GM15510 (cell line): ENCODE results near the gene TMEM132C.

ENCODE experiments used
- POLR2A ChIP-seq: IDR thresholded peaks from 3 replicates; pipeline ENCODE4 v1.6.1; 2011; ENCODE audit warnings: borderline replicate concordance; ENCODE audit not compliant: insufficient read length; ENCODE audit errors: extremely low read depth

TMEM132C gene

DNA sequence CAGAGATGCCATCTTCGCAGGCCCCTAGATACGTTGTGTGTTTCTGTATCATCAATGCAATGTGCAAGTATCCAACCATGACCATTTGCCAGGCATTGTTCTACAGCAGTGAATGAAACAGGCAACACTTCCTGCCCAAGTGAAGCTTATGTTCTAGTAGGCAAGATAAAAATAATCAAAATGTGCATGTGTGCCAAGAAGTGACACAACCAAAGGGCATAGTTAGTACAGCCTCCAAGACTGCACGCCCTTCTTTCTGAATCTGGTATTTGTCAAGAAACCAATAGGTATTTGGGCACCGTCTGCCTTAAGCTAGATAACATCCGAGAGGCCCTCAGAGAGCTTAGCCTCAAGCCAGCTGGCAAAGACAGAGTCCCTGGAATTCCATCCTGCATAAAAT is 152.0 kb downstream of the TMEM132C start:
- no peak for TF ChIP-seq POLR2A

DNA sequence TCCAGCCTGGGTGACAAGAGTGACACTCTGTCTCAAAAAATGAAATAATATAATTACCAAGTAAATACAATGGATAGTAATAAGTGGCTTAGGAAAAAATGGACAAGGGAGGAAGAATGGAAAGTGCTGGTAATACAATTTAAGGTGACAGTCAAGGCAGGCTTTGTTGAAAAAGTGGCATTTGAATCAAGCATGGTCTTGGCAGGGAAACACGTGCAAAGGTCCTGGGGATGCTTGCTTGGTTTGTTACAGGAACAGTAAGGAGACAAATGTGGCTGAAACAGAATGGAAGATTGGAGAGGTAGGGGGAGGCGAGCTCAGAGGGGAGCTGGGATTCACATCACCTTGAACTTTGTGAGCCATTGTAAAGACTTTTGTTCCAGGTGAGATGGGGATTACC is 153.2 kb downstream of the TMEM132C start:
- no peak for TF ChIP-seq POLR2A

DNA sequence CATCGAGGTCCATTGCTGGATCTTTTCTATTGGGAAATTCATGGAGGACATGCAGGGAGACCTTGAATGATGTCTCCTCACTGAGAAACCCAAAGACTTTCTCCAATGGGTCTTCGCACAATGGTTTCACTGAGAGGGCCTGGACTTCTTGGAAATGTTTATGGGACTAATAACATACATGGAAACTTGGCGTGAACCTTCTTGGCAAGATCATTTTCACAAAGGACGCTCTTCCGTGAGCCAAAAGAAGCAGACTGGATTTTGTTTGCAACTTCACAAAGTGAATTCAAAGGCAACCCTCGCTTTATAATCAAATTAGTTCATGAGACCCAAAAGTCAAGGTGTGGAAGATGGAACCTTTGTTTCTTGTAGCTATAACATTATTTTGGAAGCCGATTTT is 154.4 kb downstream of the TMEM132C start:
- TF ChIP-seq POLR2A: no peak

DNA sequence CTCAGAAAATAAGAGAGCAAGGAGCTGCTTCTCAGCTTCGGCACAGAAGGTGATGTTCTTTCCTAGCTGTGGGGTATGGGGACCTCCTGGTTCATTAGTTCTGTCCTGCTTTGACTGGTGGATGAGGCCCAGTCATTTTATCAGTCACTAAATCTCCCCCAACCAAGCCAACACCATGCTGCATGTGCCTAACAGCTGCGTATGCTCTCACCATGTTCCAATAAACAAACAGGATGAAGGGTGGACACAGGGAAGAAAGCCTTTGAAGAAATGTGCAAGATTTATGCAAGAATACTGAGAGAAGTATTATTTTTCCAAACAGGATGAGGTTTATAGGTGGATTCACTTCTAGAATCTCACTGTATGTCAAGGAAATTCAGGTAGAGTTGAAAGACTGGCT is 156.2 kb downstream of the TMEM132C start:
- TF ChIP-seq POLR2A: no peak

DNA sequence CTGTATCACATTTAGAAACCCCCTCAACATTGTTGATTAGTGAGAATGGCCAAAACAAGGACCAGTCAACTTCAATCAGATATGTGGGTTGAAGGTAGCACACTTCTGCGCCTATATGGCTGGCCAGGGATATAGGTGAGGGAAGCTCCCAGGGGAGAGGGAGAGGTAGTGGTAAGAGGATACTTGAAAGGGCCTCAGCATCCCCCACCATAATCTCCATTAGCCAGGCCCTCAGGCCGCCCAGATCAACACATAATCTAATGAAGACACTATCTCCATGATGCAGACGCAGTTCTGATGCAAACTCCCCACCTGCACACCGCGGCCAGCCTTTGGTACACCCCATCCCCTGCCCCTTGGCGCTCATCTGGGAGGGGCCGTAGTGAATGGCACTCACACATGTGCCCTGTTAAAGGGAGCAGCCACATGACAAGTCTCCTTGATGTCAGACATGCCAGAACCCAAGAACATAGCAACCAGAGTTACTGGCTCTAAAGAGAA is 158.0 kb downstream of the TMEM132C start:
- TF ChIP-seq POLR2A: no peak

DNA sequence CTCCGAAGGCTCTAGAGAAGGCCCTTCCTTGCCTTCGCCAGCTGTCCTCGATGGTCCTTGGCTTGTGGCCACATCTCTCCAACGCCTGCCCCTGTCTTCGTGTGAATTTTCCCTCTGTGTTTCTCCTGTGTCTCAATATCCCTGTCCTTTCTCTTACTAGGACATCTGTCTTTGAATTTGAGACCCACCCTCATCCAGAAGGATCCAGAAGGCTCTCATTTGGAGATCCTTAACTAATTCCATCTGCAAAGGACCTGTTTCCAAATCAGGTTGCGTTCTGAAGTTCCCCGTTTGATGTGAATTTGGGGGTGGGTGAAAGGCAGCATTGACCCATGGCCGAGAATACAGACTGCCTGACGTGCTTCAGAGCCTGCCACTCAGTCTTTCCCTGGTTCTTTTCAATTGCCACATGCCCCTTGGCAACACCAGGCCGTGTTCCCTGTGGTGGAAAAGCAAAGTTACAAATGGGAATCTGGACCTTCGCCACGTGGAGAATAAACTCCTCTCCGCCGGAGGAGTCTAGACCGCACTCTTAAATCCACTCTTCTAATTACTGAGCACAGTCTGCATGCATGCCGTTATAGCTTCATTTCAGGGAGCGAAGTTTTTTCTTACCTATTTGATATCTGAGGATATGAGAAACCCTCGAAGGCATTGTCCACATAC is 158.8 kb downstream of the TMEM132C start:
- TF ChIP-seq POLR2A: no peak

DNA sequence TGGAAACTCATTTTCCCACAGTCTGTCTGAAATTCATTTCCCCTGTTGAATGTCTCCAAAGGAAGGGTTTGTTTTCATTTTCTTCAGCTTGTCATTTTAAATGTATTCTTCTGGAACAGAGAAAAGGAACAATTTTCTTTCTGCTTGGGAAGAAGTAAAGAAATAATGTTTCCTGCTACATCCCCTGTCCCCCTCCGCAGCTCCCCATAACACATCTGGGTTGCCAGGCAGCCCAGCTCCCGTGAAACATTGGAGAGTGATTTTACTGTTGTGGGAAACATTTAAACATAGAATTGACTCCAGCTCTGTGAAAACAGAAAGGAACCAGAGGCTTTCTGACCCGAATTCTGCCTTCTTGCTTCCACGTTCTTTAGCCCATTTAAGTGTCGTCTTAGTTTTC is 159.5 kb downstream of the TMEM132C start:
- TF ChIP-seq POLR2A: no peak

DNA sequence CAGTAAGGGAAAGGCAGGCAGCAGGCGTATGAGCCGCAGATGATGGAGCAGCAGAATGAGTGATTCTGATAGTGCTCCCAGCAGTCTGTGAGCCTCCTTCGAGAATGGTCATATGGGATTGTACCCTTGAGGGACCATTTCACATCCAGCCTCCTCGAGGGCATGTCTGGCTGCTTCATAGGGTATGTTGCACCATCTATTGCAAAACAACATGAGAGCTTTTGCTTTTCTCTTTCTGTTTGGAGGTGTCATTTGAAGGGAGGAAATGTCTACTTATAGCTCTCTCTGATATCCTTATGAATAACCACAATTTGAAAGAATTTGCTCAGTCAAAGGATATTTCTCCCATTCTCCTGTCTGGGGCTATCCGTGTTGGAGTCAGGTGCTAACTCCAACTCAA is 172.8 kb downstream of the TMEM132C start:
- no peak for TF ChIP-seq POLR2A

DNA sequence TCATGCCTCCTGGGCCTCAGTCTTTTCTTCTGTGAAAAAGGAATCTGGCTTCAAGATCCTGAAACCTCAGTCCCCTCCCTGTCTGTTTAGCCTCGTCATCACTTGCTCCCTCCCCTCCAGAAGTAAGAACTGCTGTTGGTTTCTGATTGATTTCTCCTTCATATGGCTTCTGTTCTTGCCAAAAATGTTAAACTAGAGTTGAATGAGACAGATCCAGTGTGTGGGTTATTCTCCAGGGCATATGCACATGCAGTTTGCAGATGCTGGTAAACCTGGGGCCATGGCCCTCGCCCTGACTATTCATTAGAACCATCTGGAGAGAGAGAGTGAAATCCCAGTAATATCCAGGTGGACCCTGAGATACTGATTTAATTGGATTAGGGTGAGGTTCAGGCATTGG is 175.1 kb downstream of the TMEM132C start:
- TF ChIP-seq POLR2A: no peak

DNA sequence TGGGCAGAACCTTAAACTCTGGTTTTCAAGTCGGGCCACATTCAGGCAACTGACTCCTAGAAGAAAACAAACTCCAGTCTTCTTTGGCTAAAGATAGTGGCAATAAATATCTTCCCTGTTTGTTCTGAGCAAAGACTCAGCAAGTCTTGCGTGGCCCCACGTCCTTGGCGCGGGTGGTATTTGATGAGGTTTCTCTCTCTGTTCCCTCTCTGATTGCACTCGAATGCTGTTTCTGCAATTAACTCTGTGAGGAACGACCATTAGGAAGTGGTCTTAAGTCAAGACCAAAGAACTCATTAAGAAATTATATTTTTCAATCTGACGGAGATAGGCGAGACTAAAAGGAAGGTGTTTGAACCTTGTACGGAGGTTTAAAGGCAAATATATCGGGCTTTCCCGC is 177.6 kb downstream of the TMEM132C start:
- TF ChIP-seq POLR2A: no peak

DNA sequence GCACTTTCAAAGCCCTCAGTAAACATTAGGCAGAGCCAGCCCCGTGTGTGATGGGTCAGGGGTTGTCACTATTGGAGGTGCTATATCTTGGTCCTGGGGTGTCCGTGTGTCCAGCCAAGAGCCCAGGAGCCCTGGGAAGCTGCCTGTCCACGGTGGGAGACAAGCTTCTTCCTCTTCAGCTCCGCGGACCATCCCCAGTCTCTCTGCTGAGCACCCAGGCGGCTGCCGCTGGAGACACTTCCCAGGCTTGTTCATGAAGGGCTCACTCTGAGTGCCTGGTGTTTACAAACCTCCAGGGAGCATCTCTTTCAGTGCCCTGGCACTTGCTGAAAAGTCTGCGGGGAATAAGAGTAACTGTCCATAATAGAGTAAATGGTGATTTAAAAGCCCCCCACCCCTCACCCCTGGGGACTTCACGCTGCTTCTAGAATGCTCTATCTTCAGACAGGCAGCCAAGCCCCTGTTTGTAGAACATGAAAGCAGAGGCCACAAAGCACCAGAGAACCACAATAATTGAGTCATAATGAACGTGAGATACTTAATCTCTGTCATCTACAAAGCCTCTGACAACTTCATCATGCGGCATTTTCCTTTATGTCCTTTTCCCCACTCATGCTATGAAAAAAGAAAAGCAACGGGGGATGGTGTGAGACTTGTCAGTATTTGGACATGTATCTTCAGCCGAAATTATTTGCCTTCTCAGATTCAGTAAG is 178.6 kb downstream of the TMEM132C start:
- TF ChIP-seq POLR2A: no peak

DNA sequence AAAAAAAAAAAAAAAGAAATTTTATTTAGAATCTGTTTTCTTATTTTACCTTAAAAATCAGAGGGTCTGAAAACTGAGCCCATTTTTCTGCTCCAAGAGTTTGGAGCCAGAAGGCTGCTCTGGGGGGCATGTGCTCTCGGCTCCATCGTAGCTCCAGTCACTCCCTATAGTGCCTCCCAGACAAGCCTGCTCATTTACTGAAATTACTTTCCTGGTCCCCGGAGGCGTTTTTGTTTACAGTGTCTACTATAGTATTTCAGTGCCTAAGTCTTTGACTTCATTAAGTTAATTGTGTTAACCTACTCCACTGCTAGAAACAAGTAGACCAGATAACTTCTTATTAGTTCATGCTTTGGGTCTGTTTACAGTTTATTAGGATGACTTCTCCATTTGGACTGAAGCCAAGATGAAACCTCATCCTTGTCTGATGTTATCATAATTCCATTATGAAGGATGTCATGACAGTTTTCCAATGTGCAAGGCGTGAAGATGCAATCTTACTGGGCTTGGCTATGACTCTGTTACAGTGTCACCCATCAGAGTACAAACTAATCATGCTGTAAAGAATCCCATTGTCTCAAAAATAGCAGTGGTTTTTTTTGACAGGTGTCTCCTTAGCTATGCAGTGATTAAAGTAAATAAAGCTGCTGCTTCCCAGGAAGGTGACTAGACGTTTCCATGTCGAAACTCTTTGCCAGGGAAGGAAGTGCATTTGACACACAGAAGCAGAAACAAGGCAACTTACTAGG is 182.3 kb downstream of the TMEM132C start:
- no peak for TF ChIP-seq POLR2A

DNA sequence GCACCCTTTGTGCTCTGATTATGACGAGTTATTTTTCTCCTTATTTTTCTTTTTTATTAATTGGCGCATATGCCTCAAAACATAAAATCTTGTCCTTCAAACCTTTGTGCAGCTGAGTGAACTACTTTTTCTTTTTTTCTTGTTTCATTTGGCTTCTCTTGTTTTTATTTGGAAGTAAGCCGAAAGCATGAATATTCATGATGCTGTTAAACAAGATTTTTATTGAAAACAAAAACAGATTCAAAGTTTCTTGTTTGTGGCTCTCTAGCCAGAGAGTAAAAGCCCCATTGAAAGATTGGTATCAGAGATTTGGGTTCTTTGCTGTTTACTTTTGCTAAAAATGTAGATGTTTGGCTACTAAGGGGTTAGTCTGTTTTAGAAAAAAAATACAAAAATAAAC is 183.8 kb downstream of the TMEM132C start:
- TF ChIP-seq POLR2A: no peak

DNA sequence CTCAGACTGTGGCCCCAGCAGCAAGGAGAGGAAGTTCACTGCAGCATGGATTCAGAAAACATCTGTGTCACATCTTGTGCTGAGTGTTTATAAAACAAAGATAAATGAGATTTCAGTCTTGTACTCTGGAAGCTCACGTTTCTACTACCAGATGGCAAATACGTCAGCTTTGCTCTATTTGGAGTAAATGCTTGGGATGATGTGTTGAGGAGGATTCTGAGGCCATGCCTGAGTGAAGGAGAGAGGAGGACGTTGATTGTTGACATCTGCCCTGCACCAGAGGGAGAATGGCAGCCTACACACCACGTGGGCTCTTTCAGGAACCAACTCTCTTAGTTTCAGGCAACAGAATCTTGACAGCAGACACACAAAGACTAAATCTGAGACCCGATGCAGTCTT is 188.9 kb downstream of the TMEM132C start:
- TF ChIP-seq POLR2A: no peak

DNA sequence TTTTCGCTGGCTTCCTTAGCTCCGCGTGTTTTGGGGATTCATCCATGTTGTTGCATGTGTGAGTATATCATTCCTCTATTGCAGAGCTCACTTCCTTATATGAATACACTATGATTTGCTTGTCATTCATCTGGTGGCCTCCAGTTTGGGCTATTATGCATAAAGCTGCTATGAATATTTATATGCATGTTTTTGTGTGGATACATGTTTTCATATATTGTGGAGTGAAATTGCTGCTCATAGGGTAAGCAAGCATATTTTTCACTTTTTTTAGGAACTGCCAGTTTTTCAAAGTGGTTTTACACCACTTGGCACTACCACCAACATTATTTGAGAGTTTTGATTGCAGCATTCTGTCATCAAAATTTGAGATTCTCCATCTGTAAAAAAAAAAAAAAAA is 190.0 kb downstream of the TMEM132C start:
- no peak for TF ChIP-seq POLR2A
